ENCODE measurements around the gene ABHD17A.

ABHD17A gene

DNA sequence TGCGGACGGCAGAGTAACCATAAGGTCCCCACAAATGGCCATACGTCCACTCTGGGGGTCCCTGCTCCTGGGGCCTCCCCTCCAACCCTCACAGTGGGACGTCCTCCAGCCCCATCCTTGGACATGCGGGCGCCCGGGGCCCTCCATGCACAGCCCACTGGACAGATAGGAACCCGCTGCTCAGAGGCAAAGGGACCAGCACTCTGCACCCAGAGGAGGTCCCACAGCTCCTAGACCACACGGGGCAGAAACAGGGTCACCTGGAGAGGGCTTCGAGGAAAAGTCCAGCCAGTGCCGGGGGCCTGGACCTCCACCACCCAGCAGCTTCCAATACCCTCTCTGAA, 48.1 kb downstream of the ABHD17A start:
- no peak for DNase-seq (ENCODE audit: low spot score)
- TF ChIP-seq, protein P1, sequence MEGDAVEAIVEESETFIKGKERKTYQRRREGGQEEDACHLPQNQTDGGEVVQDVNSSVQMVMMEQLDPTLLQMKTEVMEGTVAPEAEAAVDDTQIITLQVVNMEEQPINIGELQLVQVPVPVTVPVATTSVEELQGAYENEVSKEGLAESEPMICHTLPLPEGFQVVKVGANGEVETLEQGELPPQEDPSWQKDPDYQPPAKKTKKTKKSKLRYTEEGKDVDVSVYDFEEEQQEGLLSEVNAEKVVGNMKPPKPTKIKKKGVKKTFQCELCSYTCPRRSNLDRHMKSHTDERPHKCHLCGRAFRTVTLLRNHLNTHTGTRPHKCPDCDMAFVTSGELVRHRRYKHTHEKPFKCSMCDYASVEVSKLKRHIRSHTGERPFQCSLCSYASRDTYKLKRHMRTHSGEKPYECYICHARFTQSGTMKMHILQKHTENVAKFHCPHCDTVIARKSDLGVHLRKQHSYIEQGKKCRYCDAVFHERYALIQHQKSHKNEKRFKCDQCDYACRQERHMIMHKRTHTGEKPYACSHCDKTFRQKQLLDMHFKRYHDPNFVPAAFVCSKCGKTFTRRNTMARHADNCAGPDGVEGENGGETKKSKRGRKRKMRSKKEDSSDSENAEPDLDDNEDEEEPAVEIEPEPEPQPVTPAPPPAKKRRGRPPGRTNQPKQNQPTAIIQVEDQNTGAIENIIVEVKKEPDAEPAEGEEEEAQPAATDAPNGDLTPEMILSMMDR (IDR thresholded peaks at IDR 0.05; ENCODE audit: extremely low read depth, insufficient read depth, missing control alignments), result no peak
- in situ Hi-C loops (cut with MboI; ENCODE audit: low pct_unique_long_range_greater_than_20kb, low sequenced_read_pairs, unreplicated experiment), result no loop called here

DNA sequence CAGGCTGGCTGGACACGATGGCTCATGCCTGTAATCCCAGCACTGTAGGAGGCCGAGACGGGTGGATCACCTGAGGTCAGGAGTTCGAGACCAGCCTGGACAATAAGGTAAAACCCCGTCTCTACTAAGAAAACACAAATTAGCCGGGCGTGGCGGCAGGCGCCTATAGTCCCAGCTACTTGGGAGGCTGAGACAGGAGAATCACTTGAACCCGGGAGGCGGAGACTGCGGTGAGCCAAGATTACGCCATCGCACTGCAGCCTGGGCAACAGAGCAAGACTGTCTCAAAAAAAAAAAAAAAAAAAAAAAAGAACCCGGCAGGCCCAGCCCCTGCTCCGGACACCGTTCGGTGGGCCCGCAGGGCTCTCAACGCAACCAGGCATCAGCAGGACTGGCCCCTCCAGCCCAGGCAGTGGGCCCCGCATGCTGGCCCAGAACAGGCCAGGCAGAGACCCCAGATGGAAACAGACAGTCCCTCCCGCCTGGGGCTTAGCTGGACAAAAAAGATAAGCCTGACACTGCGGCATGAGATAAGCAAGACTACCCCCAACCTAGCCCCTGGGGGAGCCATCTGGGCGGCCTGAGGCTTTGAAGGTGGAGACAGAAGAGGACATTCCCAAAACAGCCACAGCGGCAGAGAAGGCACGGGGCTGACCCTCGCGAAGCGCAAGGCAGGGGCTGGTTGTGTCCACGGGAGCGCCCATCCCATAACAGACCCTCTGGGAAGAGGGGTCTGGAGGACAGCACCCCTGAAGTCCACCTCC, 48.7 kb downstream of the ABHD17A start:
- no peak for DNase-seq (ENCODE audit: low spot score)
- in situ Hi-C loops (cut with MboI; ENCODE audit: low pct_unique_long_range_greater_than_20kb, low sequenced_read_pairs, unreplicated experiment), result no loop called here
- TF ChIP-seq, protein P1 (IDR thresholded peaks at IDR 0.05; ENCODE audit: extremely low read depth, insufficient read depth, missing control alignments), result no peak

DNA sequence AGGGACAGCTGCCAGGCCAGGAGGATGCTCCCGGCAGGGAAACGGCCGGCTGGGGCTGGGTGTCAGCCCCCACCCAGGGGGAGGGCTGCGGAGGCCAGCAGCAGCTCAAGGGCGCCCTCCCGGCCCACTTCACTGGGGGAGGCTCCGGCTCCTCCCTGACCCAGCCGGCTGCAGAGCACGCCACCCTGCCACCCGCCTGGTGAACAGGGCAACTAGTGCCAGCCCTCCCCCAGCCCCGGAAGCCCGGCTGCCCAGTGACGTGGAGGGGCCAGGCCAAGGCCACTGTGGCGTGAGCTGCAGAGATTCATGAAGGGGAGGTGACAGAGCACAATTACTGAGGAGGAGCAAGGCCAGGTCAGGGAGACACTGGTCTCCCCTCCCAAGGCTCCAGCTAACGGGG, 51.8 kb downstream of the ABHD17A start:
- in situ Hi-C loops (cut with MboI; ENCODE audit: low pct_unique_long_range_greater_than_20kb, low sequenced_read_pairs, unreplicated experiment), result no loop called here
- no peak for DNase-seq (ENCODE audit: low spot score)
- TF ChIP-seq, protein P1 (IDR thresholded peaks at IDR 0.05; ENCODE audit: extremely low read depth, insufficient read depth, missing control alignments), result no peak

DNA sequence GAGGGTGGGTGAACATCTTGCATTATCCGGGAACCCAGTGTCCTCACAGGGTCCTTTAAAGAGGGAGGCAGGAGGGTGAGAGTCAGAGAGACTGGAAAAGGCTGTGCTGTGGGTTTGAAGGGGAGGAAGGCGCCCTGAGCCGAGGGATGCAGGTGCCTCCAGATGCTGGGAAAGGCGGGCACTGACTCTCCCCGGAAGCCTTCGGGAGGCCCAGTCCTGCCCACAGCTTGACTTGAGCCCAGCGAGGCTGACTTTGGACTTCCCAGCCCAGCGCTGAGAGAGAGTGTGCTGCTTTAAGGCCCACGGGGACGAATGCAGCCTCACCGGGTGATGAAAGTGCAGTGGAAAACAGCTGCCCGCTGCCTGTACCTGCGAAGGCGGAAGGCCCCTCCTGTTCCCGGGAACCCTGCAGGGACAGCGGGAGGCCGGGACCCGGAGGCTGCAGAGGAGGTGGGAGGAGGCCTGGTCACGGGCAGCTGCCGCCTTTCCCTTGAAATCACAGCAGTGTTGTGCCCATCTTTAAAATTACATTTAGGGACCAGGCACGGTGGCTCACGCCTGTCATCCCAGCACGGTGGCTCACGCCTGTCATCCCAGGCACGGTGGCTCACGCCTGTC, 53.1 kb downstream of the ABHD17A start:
- TF ChIP-seq, protein P1 (IDR thresholded peaks at IDR 0.05; ENCODE audit: extremely low read depth, insufficient read depth, missing control alignments), result no peak
- DNase-seq (ENCODE audit: low spot score), result no peak
- in situ Hi-C loops (cut with MboI; ENCODE audit: low pct_unique_long_range_greater_than_20kb, low sequenced_read_pairs, unreplicated experiment), result no loop called here

DNA sequence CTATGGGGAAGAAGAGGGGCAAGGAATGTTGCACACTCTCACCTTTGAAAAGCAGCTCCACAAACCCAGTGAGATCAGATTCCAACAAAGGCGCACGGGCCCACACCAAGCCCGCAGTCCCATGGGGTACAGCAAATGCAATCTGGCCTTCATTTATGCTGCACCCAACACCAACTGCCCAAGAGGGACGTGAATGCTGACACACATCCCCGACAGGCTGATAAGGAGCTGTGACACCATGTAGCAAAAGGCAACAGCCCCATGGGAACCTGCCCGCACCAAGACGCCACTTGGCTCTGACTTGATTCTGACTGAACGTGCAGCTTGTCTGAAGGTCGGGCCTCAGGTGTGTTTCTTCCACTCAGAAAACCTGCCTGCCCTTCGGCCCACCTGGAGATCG, 54.3 kb downstream of the ABHD17A start:
- no peak for DNase-seq (ENCODE audit: low spot score)
- TF ChIP-seq, protein P1 (IDR thresholded peaks at IDR 0.05; ENCODE audit: extremely low read depth, insufficient read depth, missing control alignments), result no peak
- in situ Hi-C loops (cut with MboI; ENCODE audit: low pct_unique_long_range_greater_than_20kb, low sequenced_read_pairs, unreplicated experiment), result no loop called here

DNA sequence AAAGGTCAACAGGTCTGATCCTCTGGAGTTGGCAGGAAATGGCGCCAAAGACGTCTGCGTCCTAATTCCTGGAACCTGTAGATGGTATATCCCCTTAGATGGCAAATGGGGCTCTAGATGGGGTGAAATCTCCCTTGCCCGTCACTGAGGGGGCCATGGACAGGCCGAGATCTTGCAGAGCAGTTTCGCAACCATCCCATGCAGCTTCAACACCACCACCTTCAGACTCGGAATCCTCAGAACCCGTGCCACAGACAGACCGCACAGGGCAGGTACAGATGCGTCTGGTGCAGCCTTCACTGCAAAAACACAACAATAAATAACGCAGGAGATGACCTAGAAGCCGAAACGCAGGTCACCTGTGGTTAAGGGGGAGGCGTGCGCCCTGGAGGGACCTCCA, 54.7 kb downstream of the ABHD17A start:
- in situ Hi-C loops (cut with MboI; ENCODE audit: low pct_unique_long_range_greater_than_20kb, low sequenced_read_pairs, unreplicated experiment), result no loop called here
- TF ChIP-seq, protein P1 (IDR thresholded peaks at IDR 0.05; ENCODE audit: extremely low read depth, insufficient read depth, missing control alignments), result no peak
- no peak for DNase-seq (ENCODE audit: low spot score)

Data from GM13977 (cell line).